RWPE2 (cell line): Measurements from ENCODE around the gene G6PC3.
"Not testable (repeated sequence)": the region's sequence is repeated elsewhere in the genome, so short reads cannot be mapped to it uniquely, and the experiment has no call there.

Experiments
- ATAC-seq: fragments of 200-7000 bp; cut with Tn5 transposase; 3 replicates; pipeline ENCODE4 v1.9.1; 2021; ENCODE audit warnings: low read depth
- DNase-seq: peaks from one replicate; pipeline ENCODE4 v3.0.0-alpha.2; 2020; ENCODE audit warnings: low spot score
- H3K27ac ChIP-seq: fragments of 450-650 bp; 2 replicates; pipeline ENCODE4 v1.5.1; 2017; ENCODE audit warnings: mild to moderate bottlenecking; ENCODE audit not compliant: poor library complexity, severe bottlenecking
- H3K27me3 ChIP-seq: fragments of 250-450 bp; sonication (Bioruptor Pico); 2 replicates; pipeline ENCODE4 v1.5.1; 2021; ENCODE audit warnings: mild to moderate bottlenecking, moderate library complexity; ENCODE audit not compliant: insufficient read depth, poor library complexity, severe bottlenecking
- H3K36me3 ChIP-seq: fragments of 250-450 bp; sonication (Bioruptor Pico); 2 replicates; pipeline ENCODE4 v1.5.1; 2020; ENCODE audit warnings: low read depth, mild to moderate bottlenecking, moderate library complexity
- H3K4me1 ChIP-seq: fragments of 250-450 bp; sonication (Bioruptor Pico); 2 replicates; pipeline ENCODE4 v1.5.1; 2021; ENCODE audit warnings: mild to moderate bottlenecking, moderate library complexity; ENCODE audit not compliant: insufficient read depth, poor library complexity, severe bottlenecking
- H3K4me3 ChIP-seq: fragments of 250-450 bp; sonication (Bioruptor Pico); 2 replicates; pipeline ENCODE4 v1.5.1; 2021; ENCODE audit warnings: mild to moderate bottlenecking, moderate library complexity; ENCODE audit not compliant: severe bottlenecking
- H3K9me3 ChIP-seq: fragments of 250-450 bp; sonication (Bioruptor Pico); 2 replicates; pipeline ENCODE4 v1.5.1; 2021; ENCODE audit warnings: mild to moderate bottlenecking, moderate library complexity; ENCODE audit not compliant: severe bottlenecking
- TF ChIP-seq, protein P1 (sequence below): fragments of 450-650 bp; IDR thresholded peaks from one replicate; pipeline ENCODE4 v1.5.1; 2017; ENCODE audit warnings: mild to moderate bottlenecking, moderate library complexity; ENCODE audit not compliant: poor library complexity, severe bottlenecking

The G6PC3 gene

DNA sequence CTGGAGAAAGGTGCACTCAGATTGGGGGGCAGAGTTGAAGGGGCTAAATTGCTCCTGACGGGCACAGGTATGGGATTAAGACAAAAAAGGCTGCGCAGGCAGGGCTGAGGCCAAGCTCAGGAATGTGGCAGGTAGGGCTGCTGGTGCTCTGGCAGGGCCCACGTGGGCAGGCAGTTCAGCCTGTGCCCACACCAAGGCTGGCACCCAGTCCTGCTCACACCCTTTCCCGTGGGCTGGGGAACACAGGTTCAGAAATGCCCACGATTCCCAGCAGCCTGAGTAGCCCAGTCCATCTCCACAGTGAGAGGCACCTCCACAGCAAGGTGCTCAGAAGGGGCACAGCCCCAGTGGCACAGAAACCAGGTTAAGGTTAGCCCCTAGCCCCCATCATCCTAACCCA is 48.5 kb downstream of the G6PC3 start:
- no peaks in the 10 kb centered on the region for H3K27me3 ChIP-seq
- no peaks in the 10 kb centered on the region for H3K4me1 ChIP-seq
- DNase-seq: no peak
- no peaks in the 10 kb centered on the region for H3K9me3 ChIP-seq
- TF ChIP-seq, protein P1, sequence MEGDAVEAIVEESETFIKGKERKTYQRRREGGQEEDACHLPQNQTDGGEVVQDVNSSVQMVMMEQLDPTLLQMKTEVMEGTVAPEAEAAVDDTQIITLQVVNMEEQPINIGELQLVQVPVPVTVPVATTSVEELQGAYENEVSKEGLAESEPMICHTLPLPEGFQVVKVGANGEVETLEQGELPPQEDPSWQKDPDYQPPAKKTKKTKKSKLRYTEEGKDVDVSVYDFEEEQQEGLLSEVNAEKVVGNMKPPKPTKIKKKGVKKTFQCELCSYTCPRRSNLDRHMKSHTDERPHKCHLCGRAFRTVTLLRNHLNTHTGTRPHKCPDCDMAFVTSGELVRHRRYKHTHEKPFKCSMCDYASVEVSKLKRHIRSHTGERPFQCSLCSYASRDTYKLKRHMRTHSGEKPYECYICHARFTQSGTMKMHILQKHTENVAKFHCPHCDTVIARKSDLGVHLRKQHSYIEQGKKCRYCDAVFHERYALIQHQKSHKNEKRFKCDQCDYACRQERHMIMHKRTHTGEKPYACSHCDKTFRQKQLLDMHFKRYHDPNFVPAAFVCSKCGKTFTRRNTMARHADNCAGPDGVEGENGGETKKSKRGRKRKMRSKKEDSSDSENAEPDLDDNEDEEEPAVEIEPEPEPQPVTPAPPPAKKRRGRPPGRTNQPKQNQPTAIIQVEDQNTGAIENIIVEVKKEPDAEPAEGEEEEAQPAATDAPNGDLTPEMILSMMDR: no peak
- ATAC-seq: no peak
- no peaks in the 10 kb centered on the region for H3K36me3 ChIP-seq
- H3K4me3 ChIP-seq: no peak overlapping the region
- no peak overlapping the region for H3K27ac ChIP-seq

DNA sequence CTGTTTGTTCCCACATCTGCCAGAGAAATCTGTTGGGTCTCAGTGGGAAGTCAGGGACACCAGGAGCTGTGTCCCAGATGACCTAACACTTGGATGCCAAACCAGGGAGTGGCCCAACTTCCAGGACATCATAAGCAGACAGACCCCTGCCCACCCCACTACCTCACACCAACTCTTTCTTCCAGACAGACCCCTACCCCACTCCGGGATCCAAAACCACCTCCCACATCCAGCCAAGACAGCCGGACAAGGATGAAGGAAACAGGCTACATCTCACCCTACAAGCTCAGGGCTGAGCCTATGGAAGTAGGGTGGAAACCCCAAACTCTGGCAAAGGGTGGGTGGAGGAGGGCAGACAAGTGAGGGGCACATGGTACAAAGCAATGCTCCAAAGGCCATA is 49.3 kb downstream of the G6PC3 start:
- H3K36me3 ChIP-seq: no peaks in the 10 kb centered on the region
- H3K4me1 ChIP-seq: no peaks in the 10 kb centered on the region
- DNase-seq (no peak), ATAC-seq (no peak)
- H3K27ac ChIP-seq: no peak overlapping the region
- H3K4me3 ChIP-seq: no peak overlapping the region
- TF ChIP-seq, protein P1: no peak
- H3K27me3 ChIP-seq: no peaks in the 10 kb centered on the region
- no peaks in the 10 kb centered on the region for H3K9me3 ChIP-seq

DNA sequence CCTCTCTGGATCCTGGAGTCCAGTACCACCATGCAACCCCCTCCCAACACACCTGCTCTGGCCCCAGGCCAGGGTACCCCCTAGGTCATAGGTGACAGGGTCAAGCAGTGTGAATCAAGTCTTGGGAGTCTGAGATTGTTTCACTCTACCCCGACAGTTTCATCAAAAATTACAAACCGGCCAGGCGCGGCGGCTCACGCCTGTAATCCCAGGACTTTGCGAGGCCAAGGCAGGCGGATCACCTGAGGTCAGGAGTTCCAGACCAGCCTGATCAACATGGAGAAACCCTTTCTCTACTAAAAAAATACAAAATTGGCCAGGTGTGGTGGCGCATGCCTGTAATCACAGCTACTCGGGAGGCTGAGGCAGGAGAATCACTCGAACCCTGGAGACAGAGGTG is 49.7 kb downstream of the G6PC3 start:
- not testable (repeated sequence) for H3K4me1 ChIP-seq, H3K27me3 ChIP-seq, ATAC-seq, H3K4me3 ChIP-seq, H3K36me3 ChIP-seq, H3K9me3 ChIP-seq, H3K27ac ChIP-seq, DNase-seq

DNA sequence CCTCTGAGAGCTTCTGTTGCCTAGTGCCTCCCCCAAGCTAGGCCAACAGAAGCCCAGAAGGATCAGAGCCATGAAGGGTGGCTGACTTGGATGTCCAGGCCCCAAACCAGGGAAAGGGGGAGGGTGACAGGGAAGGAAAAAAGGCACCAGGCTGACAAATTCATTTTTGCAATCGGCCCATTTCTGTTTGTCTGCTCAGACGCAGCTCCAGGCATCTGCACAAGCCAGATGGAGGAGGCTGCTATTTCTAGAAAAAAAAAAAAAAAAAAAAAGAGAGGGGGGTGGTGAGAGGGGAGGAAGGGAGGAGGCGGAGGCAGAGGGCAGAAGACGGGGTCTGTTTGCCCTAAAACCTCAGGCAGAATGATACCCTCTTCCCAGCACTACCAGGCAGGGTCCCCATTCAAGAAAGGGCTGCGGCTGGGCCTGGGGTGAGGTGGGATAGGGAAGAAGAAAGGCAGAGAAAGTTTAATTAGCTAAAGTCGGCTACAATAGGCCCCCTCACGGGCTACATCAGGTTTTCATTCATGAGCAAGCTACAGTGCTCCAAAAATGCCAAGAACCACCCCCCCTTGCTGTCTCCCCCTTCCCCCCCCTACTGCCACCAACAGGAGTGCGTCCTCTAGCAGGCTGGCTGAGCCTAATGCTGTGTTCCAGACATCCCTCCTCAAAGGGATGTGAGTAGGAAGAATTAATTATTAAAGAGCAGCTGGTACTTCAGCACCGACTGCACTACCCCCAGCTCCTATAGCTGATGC is 50.5 kb downstream of the G6PC3 start:
- ATAC-seq (no peak), DNase-seq (no peak)
- TF ChIP-seq, protein P1: no peak
- Histone ChIP-seq H3K36me3 (no peaks in the 10 kb centered on the region), H3K4me3 (no peak overlapping the region), H3K27ac (no peak overlapping the region), H3K27me3 (no peaks in the 10 kb centered on the region), H3K9me3 (no peaks in the 10 kb centered on the region), H3K4me1 (no peaks in the 10 kb centered on the region)

DNA sequence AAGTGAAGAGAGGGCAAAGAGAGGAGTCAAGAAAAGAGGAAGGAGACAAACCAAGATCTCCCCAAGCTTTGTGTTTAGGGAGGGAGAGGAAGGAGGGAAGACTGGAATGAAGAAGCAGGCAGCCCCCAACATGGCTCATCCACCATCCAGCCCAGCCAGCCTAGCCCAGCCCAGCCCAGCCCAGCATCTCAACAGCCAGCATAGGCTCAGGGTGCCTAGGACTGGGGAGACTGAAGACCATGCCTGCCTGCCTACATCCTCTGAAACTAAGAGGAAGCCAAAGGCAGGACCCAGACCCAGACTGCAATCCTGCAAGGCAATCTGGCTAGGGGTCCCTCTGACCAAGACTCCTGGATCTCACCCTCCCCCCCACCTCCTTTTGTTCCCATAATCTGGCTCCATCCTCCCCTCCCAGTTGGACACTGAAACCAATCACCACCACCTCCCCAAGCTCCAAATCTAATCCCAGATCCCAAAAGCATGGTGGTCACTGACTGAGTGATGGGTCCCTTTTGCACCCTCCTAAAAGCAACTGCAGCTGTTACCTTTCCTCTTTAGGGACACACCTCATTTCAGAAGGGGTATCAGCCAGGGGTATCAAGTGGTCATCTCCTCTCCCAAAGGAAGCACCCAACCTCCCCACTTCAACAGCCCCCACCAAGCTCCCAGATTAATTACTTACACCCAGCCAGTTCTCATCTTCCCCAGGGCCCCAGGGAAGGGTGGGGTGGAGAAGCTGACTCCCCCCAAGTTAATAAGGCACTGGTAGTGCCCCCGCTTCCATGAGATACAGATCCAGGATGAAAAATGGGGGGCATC is 51.7 kb downstream of the G6PC3 start:
- H3K27ac ChIP-seq: no peak overlapping the region
- ATAC-seq (no peak), DNase-seq (no peak)
- H3K36me3 ChIP-seq: no peaks in the 10 kb centered on the region
- H3K27me3 ChIP-seq: no peaks in the 10 kb centered on the region
- no peaks in the 10 kb centered on the region for H3K9me3 ChIP-seq
- H3K4me1 ChIP-seq: no peaks in the 10 kb centered on the region
- TF ChIP-seq, protein P1: no peak
- peak overlapping the region; percentile 95 for H3K4me3 ChIP-seq
